Gastroesophageal sphincter (tissue), 4 donors: ENCODE measurements around the gene SETSIP. TPM values are rescaled to one million over a fixed set of nuclear protein-coding genes. Genes with fewer than 3 reads are reported as not detected.
"Not testable (repeated sequence)": the region's sequence is repeated elsewhere in the genome, so short reads cannot be mapped to it uniquely, and the experiment has no call there.

Experiments used
- ATAC-seq: fragments of 150-250 bp; one replicate; pipeline ENCODE4 v1.9.1; 2016; ENCODE audit warnings: mild to moderate bottlenecking, moderate library complexity
- H3K27ac ChIP-seq, 4 donors: fragments of 200-600 bp; sonication (generic) in 3 of 4; 1 replicate in 3 of 4; 2 replicates in 1 of 4; pipeline ENCODE4 v1.5.1; 2016 to 2019
- H3K27me3 ChIP-seq: fragments of 200-600 bp; sonication (generic); one replicate; pipeline ENCODE4 v1.5.1; 2019
- H3K36me3 ChIP-seq, 2 donors: fragments of 200-600 bp; sonication (generic); one replicate each; pipeline ENCODE4 v1.5.1; 2019; ENCODE audit warnings: control low read depth in 1 of 2
- H3K4me1 ChIP-seq, 3 donors: fragments of 200-600 bp; sonication (generic); 1 replicate in 2 of 3; 2 replicates in 1 of 3; pipeline ENCODE4 v1.5.1; 2016 to 2019; ENCODE audit warnings: control low read depth in 2 of 3
- H3K4me3 ChIP-seq, 2 donors: fragments of 200-600 bp; sonication (generic); one replicate each; pipeline ENCODE4 v1.5.1; 2019; ENCODE audit warnings: mild to moderate bottlenecking in 1 of 2, moderate library complexity in 1 of 2
- H3K9me3 ChIP-seq, 3 donors: fragments of 200-600 bp; sonication (generic); one replicate each; pipeline ENCODE4 v1.5.1; 2017 to 2019; ENCODE audit warnings: control low read depth in 2 of 3
- EP300 ChIP-seq: sonication (generic); formaldehyde crosslinking; IDR thresholded peaks from one replicate; pipeline ENCODE4 v1.6.1; 2017; ENCODE audit warnings: antibody characterized with exemption, mild to moderate bottlenecking
- POLR2A ChIP-seq, 2 donors: fragments of 450-650 bp; IDR thresholded peaks; one replicate each; pipeline ENCODE4 v1.6.1; 2017; ENCODE audit warnings: antibody characterized with exemption in 2 of 2, mild to moderate bottlenecking in 2 of 2, moderate library complexity in 1 of 2
- POLR2AphosphoS5 ChIP-seq: sonication (generic); formaldehyde crosslinking; IDR thresholded peaks from one replicate; pipeline ENCODE4 v1.6.1; 2017; ENCODE audit warnings: antibody characterized with exemption
- WGBS, 2 donors: methylation state at CpG; one replicate each; pipeline ENCODE4 v1.1.5; 2018; ENCODE audit warnings: low coverage in 1 of 2; 5-methylcytosine and 5-hydroxymethylcytosine counted together
- total RNA-seq, 4 donors: library from RNA; depleted of rRNA; stranded (reverse); fragments of >200 nt; gene quantifications; one replicate each; pipeline ENCODE4 v1.1.0, GENCODE V29; 2016
- TF ChIP-seq, protein P1 (sequence below), 4 experiments: fragments of 200-600 bp in 2 of 4; fragments of 450-650 bp in 2 of 4; sonication (generic) in 1 of 4; IDR thresholded peaks; one replicate each; pipeline ENCODE4 v1.5.1; 2017 to 2019; ENCODE audit warnings: antibody characterized with exemption in 4 of 4, mild to moderate bottlenecking in 2 of 4, moderate library complexity in 2 of 4

The SETSIP gene
- total RNA-seq, 4 donors from 2014 or later, result not detected

DNA sequence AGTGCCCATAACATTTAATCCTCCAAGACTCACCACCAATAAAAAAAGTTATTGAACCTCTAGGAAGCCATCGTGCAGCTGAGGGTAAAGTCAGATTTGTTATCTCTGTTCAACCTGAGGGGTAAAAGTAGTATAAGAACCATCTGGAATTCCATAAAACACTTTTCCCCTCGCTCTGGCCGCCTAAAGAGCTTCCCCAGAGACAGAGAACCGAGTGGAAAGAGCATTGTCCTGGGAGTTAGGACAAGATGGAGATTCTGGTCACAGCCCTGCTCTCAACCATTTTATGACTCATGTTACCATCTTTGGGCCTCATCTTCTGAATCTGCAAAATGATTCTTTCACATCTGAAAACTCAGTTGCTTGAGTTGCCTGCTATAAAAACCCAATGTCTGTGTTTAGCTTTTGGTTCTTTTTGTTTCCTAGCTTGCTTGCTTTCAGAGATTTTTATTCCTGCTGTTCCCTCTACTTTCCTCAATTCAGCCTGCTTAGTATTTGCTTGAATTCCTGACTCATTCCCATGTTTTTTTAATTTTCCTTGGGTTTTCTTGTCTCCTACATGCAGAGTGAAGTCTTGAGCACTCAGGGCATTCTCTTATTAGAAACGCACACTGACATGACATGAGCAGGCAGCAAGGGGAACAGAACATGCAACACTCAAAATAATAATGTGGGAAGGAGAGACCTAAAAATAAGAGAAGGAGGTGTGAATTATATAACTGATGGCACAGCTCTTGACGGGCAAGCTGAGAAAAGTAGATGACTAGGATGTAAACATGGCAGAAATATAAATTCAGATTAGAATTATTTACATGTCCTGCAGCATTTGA is 43.7 kb downstream of the SETSIP start:
- H3K36me3 ChIP-seq, result no peaks in the 10 kb centered on the region
- no peak overlapping the region for H3K4me3 ChIP-seq
- WGBS, 2 donors, result 69 to 83% methylated on average over 5 of the region's 6 CpGs
- no peak for TF ChIP-seq EP300
- TF ChIP-seq, protein P1, sequence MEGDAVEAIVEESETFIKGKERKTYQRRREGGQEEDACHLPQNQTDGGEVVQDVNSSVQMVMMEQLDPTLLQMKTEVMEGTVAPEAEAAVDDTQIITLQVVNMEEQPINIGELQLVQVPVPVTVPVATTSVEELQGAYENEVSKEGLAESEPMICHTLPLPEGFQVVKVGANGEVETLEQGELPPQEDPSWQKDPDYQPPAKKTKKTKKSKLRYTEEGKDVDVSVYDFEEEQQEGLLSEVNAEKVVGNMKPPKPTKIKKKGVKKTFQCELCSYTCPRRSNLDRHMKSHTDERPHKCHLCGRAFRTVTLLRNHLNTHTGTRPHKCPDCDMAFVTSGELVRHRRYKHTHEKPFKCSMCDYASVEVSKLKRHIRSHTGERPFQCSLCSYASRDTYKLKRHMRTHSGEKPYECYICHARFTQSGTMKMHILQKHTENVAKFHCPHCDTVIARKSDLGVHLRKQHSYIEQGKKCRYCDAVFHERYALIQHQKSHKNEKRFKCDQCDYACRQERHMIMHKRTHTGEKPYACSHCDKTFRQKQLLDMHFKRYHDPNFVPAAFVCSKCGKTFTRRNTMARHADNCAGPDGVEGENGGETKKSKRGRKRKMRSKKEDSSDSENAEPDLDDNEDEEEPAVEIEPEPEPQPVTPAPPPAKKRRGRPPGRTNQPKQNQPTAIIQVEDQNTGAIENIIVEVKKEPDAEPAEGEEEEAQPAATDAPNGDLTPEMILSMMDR (IDR thresholded peaks at IDR 0.05), result no peak
- no peak for TF ChIP-seq POLR2A (IDR thresholded peaks at IDR 0.05)
- no peak for TF ChIP-seq POLR2AphosphoS5
- no peaks in the 10 kb centered on the region for H3K9me3 ChIP-seq
- H3K27ac ChIP-seq, result no peak overlapping the region
- H3K4me1 ChIP-seq, result peaks cover 0 to 20% (median 0%) of the 10 kb centered on the region in 3 donors
- H3K27me3 ChIP-seq, result no peaks in the 10 kb centered on the region
- no peak for ATAC-seq

DNA sequence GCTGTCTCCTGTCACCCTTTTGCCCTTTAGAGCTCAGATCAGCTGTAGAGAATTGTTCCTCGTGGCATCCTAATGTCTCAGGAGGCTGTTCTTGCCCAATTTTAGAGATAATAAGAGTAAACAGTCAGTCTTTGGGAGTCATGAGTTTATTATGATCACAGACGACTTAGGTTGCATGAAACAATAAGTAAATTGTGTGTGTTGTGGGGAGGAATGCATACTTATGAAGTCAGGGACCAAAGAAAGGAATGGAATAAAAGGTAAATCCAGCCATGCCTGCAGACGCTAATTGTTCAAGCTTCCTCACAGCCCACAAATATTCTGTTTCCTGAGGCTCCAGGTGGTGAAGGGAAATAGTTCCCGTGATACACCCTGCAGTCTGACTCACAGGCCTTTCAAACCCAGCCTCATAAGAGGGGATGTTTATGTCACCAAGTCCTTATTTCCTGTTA is 44.5 kb downstream of the SETSIP start:
- H3K36me3 ChIP-seq, result no peaks in the 10 kb centered on the region
- H3K27ac ChIP-seq, result peak overlapping the region in 3 of 4 donors; percentile 75 to 83 (median 77)
- no peaks in the 10 kb centered on the region for H3K27me3 ChIP-seq
- peak overlapping the region in 1 of 2 donors; percentile 68 for H3K4me3 ChIP-seq
- H3K9me3 ChIP-seq, result no peaks in the 10 kb centered on the region
- peaks cover 0 to 20% (median 0%) of the 10 kb centered on the region in 3 donors for H3K4me1 ChIP-seq
- no peak for ATAC-seq
- WGBS, 2 donors, result 23 to 48% methylated on average over 3 to 4 of the region's 4 CpGs
- TF ChIP-seq, protein P1 (IDR thresholded peaks at IDR 0.05), result no peak
- TF ChIP-seq POLR2AphosphoS5, result no peak
- TF ChIP-seq EP300, result no peak
- no peak for TF ChIP-seq POLR2A (IDR thresholded peaks at IDR 0.05)

DNA sequence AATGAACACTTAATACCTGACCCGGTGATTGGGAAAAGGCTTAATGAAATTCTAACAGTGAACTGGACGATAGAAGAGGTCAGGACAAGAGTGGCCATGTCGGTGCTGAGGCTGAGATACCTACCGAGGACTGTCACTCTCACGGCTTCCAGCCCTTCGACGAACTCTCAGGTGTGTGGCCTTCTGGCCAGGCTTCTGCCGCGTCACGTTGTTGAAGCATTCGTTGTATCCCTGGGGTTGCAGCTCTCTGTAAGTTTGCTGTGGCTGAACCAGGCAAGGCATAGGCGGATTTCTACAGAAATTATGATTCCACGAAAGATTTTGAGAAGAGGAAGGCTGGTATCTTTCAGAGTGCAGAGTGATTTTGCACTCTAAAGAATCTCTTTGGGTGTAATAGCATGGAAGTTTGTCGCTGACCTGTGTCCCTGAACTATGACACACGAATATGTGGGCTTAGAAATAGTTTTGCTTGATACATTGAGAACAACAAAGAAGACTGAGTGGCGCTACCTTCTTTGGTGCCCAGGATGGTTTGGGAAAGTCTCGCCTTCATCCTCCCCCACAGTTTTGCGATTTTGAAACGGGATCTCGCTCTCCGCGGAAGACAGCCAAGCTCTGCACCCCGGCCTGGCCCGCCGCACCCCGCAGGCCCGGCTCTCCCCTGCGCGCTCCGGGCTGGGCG is 45.8 kb downstream of the SETSIP start:
- WGBS, 2 donors, result 65% methylated on average over 9 to 11 of the region's 31 CpGs
- no peak for ATAC-seq
- TF ChIP-seq POLR2AphosphoS5, result no peak
- TF ChIP-seq POLR2A (IDR thresholded peaks at IDR 0.05), result no peak
- TF ChIP-seq, protein P1 (IDR thresholded peaks at IDR 0.05), result no peak
- TF ChIP-seq EP300, result no peak
- peaks cover 0 to 20% (median 0%) of the 10 kb centered on the region in 3 donors for H3K4me1 ChIP-seq
- no peaks in the 10 kb centered on the region for H3K36me3 ChIP-seq
- H3K4me3 ChIP-seq, result peak overlapping the region; percentile 56 to 68
- H3K27ac ChIP-seq, result peak overlapping the region in 3 of 4 donors; percentile 75 to 83 (median 77)
- H3K27me3 ChIP-seq, result no peaks in the 10 kb centered on the region
- H3K9me3 ChIP-seq, result no peaks in the 10 kb centered on the region

DNA sequence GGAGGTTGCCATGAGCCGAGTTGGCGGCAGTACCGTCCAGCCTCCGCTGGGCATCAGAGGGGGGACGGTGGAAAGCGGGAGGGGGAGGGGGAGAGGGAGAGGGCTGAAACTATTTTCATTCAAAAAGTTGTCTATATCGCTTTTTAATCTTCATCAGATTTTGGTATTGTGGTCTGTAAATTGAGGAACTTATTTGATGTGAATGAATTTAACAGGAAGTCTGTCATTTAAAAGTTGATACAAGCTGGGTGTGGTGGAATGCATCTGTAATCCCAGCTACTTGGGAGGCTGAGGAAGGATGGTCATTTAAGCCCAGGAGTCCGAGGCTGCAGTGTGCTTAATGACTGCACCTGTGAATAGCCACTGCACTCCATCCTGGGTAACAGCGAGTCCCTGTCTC is 48.4 kb downstream of the SETSIP start:
- Histone ChIP-seq H3K4me3 (no peak overlapping the region), H3K27me3 (no peaks in the 10 kb centered on the region), H3K9me3 (no peaks in the 10 kb centered on the region), H3K36me3 (no peaks in the 10 kb centered on the region), H3K27ac (no peak overlapping the region), H3K4me1 (peaks cover 0 to 20% (median 0%) of the 10 kb centered on the region in 3 donors)
- 70 to 95% methylated on average over 2 to 3 of the region's 9 CpGs for WGBS, 2 donors
- TF ChIP-seq POLR2AphosphoS5, result no peak
- no peak for ATAC-seq

DNA sequence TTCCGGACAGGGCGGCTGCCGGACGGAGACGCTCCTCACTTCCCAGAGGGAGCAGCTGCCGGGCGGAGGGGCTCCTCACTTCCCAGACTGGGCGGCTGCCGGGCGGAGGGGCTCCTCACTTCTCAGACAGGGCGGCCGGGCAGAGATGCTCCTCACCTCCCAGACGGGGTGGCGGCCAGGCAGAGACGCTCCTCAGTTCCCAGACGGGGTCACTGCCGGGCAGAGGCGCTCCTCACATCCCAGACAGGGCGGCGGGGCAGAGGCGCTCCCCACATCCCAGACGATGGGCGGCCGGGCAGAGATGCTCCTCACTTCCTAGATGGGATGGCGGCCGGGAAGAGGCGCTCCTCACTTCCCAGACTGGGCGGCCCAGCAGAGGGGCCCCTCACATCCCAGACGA is 49.2 kb downstream of the SETSIP start:
- WGBS, 2 donors, result no CpG with 5 or more reads among the region's 29 CpGs
- H3K4me1 ChIP-seq, result peaks cover 0 to 20% (median 0%) of the 10 kb centered on the region in 3 donors
- H3K36me3 ChIP-seq, H3K4me3 ChIP-seq, H3K9me3 ChIP-seq, H3K27ac ChIP-seq, ATAC-seq, H3K27me3 ChIP-seq: not testable (repeated sequence)

Other genes with a start within 250 kb of the SETSIP start
- gene TGFBR3, start 189.3 kb downstream of the SETSIP start, total RNA-seq, result 100 to 1,000 TPM; 176 to 315 (median 248) TPM
- not detected for gene BRDT, start 126.0 kb downstream of the SETSIP start, total RNA-seq
- 1 to 10 TPM in 3 of 4 donors, under 1 TPM in 1; 0.31 to 4.4 (median 2.7) TPM for gene EPHX4, start 45.4 kb downstream of the SETSIP start, total RNA-seq
- gene BTBD8, start 4.9 kb upstream of the SETSIP start, total RNA-seq, result 1 to 10 TPM; 4.6 to 8.9 (median 5.7) TPM
- gene C1orf146, start 142.5 kb upstream of the SETSIP start, total RNA-seq, result not detected
- gene GLMN, start 223.6 kb upstream of the SETSIP start, total RNA-seq, result 10 to 100 TPM in 2 of 4 donors, 1 to 10 TPM in 2; 5.1 to 19.1 (median 11.5) TPM
- gene RPAP2, start 223.6 kb upstream of the SETSIP start, total RNA-seq, result 10 to 100 TPM; 16.8 to 31.8 (median 18.8) TPM